HCT116 (cell line): ENCODE data around the gene DPP6.

ENCODE experiments used
- CTCF ChIP-seq, 3 experiments: fragments of 200-600 bp in 1 of 3; sonication (generic) in 1 of 3; IDR thresholded peaks in 2 of 3; conservative IDR thresholded peaks in 1 of 3; 2 replicates each; pipeline ENCODE4 v1.5.1; 2012 to 2017; ENCODE audit warnings: low read depth in 2 of 3, low read length in 2 of 3, antibody characterized with exemption in 1 of 3, borderline replicate concordance in 1 of 3, control low read depth in 1 of 3, mild to moderate bottlenecking in 1 of 3, mixed read lengths in 1 of 3, mixed run types in 1 of 3, moderate library complexity in 1 of 3; ENCODE audit not compliant: insufficient read depth in 1 of 3
- EZH2phosphoT487 ChIP-seq: fragments of 200-600 bp; IDR thresholded peaks from 2 replicates; pipeline ENCODE4 v1.6.1; 2018; ENCODE audit warnings: antibody characterized with exemption, borderline replicate concordance
- POLR2A ChIP-seq: IDR thresholded peaks from 2 replicates; pipeline ENCODE4 v1.7.0; 2011; ENCODE audit warnings: borderline replicate concordance; ENCODE audit not compliant: insufficient read depth, insufficient read length; ENCODE audit errors: extremely low read depth
- RAD21 ChIP-seq: IDR thresholded peaks from 2 replicates; pipeline ENCODE4 v1.6.1; 2012; ENCODE audit warnings: low read depth, mild to moderate bottlenecking
- REST ChIP-seq: IDR thresholded peaks from 2 replicates; pipeline ENCODE4 v1.6.1; 2012; ENCODE audit warnings: low read depth
- SIN3A ChIP-seq: IDR thresholded peaks from 2 replicates; pipeline ENCODE4 v1.6.1; 2012; ENCODE audit warnings: low read depth
- SRF ChIP-seq: IDR thresholded peaks from 2 replicates; pipeline ENCODE4 v1.6.1; 2012; ENCODE audit warnings: low read depth

- TF ChIP-seq SRF (no peak), CTCF (IDR thresholded peaks at IDR 0.05 in 2 of 3, conservative IDR thresholded peaks at IDR 0.05 in 1 of 3; ENCODE audit: borderline replicate concordance in 1 of 3, insufficient read depth in 1 of 3, low read depth in 2 of 3, low read length in 2 of 3) (no peak), RAD21 (no peak), POLR2A (no peak), REST (no peak), SIN3A (no peak), EZH2phosphoT487 (no peak)
These were observed 540.2 kb downstream of the DPP6 start for GRCh38 chr7:154592388-154592787.
